Measurements from ENCODE around the gene TSFM. TPM values are rescaled to one million over a fixed set of nuclear protein-coding genes. Genes with fewer than 3 reads are reported as not detected.

The TSFM gene
- total RNA-seq, 2 donors from 2014 or later, result 37.7 to 39.9 TPM

DNA sequence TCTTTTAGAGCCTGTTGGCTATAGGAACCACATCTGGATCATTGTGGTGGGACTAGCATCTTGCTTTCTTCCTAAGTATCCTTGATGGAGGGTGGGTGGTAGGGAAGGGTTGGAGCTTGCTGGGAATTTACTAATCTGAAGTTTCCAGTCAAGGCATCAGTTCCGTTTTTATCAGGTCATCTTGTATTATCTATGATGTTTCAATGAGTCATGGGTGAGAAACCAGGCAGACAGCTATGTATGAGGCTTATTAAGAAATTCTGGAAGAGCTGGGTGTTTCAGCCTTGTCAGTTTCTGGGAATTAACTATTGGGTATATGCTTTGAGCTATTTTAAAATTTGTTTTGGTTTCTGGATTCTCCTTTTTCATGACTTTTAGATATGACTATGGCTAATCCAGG, 11.3 kb downstream of the TSFM start:
- Histone ChIP-seq H3K36me3 (ENCODE audit: control insufficient read depth, insufficient read depth, low read length) (peaks cover 74% of the 10 kb centered on the region), H3K27me3 (ENCODE audit: control insufficient read depth, insufficient read depth, low read length, poor library complexity, severe bottlenecking) (no peaks in the 10 kb centered on the region), H3K9me3 (ENCODE audit: control insufficient read depth, low read length) (no peaks in the 10 kb centered on the region), H3K4me3 (ENCODE audit: low read length) (no peak overlapping the region), H3K9ac (ENCODE audit: extremely low read depth, low read length, poor library complexity, severe bottlenecking) (no peak overlapping the region), H3K27ac (ENCODE audit: low read depth, low read length) (no peak overlapping the region), H3K4me1 (ENCODE audit: control insufficient read depth, insufficient read depth, low read length) (no peaks in the 10 kb centered on the region)
- no peaks in the 10 kb centered on the region for H3K27me3 Mint-ChIP-seq (ENCODE audit: insufficient read depth)
- TF ChIP-seq CTCF (conservative IDR thresholded peaks at IDR 0.05), result no peak
- H3K36me3 Mint-ChIP-seq (ENCODE audit: low read depth), result peaks cover 62% of the 10 kb centered on the region
- no peak overlapping the region for H3K4me3 Mint-ChIP-seq
- no peaks in the 10 kb centered on the region for H3K9me3 Mint-ChIP-seq
- H3K27ac Mint-ChIP-seq, result no peak overlapping the region
- 82 to 100% methylated on average over 1 of the region's 1 CpG for WGBS, 2 experiments (ENCODE audit: insufficient coverage in 1 of 2, insufficient read length in 1 of 2)
- no peaks in the 10 kb centered on the region for H3K4me1 Mint-ChIP-seq
- no peak for DNase-seq

DNA sequence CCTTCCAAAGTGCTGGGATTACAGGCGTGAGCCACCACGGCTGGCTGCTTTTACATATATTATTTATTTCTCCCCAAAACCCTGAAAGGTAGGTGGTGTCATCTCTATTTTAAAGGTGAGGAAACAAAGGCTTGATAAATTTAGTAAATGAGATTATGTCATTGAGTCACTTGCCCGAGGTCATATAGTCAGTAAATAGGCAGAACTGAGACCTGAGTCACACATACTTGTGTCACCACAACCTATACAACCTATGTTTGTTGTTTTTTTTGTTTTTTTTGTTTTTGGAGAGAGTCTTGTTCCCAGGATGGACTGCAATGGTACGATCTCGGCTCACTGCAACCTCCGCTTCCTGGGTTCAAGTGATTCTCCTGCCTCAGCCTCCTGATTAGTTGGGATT, 12.8 kb downstream of the TSFM start:
- Mint-ChIP-seq H3K36me3 (ENCODE audit: low read depth) (peaks cover 54% of the 10 kb centered on the region), H3K27me3 (ENCODE audit: insufficient read depth) (no peaks in the 10 kb centered on the region), H3K9me3 (no peaks in the 10 kb centered on the region), H3K4me1 (no peaks in the 10 kb centered on the region), H3K4me3 (no peak overlapping the region), H3K27ac (no peak overlapping the region)
- no peak overlapping the region for H3K9ac ChIP-seq (ENCODE audit: extremely low read depth, low read length, poor library complexity, severe bottlenecking)
- H3K4me3 ChIP-seq (ENCODE audit: low read length), result no peak overlapping the region
- no peak overlapping the region for H3K27ac ChIP-seq (ENCODE audit: low read depth, low read length)
- 99 to 100% methylated on average over 2 to 6 of the region's 6 CpGs for WGBS, 2 experiments (ENCODE audit: insufficient coverage in 1 of 2, insufficient read length in 1 of 2)
- no peaks in the 10 kb centered on the region for H3K9me3 ChIP-seq (ENCODE audit: control insufficient read depth, low read length)
- TF ChIP-seq CTCF (conservative IDR thresholded peaks at IDR 0.05), result no peak
- DNase-seq, result no peak
- no peaks in the 10 kb centered on the region for H3K4me1 ChIP-seq (ENCODE audit: control insufficient read depth, insufficient read depth, low read length)
- no peaks in the 10 kb centered on the region for H3K27me3 ChIP-seq (ENCODE audit: control insufficient read depth, insufficient read depth, low read length, poor library complexity, severe bottlenecking)
- H3K36me3 ChIP-seq (ENCODE audit: control insufficient read depth, insufficient read depth, low read length), result peaks cover 72% of the 10 kb centered on the region

DNA sequence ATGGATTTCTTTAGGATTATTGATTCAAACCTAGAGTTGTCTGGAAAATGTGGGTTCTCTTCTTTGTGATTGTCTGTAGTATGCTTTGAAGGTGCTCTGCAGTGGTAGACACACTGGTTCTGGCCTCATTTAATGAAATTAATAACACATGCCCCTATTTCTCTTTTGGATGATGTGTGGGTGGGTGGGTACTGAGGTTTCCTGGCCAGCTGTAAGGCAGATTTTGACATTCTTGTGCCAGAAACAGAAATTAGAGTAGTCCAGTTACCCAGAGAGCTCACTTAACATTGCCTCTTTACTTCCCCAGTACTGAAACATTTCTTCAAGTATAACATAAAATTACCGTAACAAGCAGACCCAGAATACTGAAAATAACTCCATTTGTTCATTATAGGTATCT, 14.4 kb downstream of the TSFM start:
- 100% methylated on average over 1 of the region's 1 CpG; no CpG with 5 or more reads in 1 of the 2 experiments for WGBS, 2 experiments (ENCODE audit: insufficient coverage in 1 of 2, insufficient read length in 1 of 2)
- no peak overlapping the region for H3K4me3 ChIP-seq (ENCODE audit: low read length)
- peaks cover 45% of the 10 kb centered on the region for H3K36me3 Mint-ChIP-seq (ENCODE audit: low read depth)
- H3K9me3 ChIP-seq (ENCODE audit: control insufficient read depth, low read length), result no peaks in the 10 kb centered on the region
- no peaks in the 10 kb centered on the region for H3K9me3 Mint-ChIP-seq
- no peak overlapping the region for H3K27ac ChIP-seq (ENCODE audit: low read depth, low read length)
- H3K4me1 ChIP-seq (ENCODE audit: control insufficient read depth, insufficient read depth, low read length), result no peaks in the 10 kb centered on the region
- H3K9ac ChIP-seq (ENCODE audit: extremely low read depth, low read length, poor library complexity, severe bottlenecking), result no peak overlapping the region
- no peaks in the 10 kb centered on the region for H3K27me3 ChIP-seq (ENCODE audit: control insufficient read depth, insufficient read depth, low read length, poor library complexity, severe bottlenecking)
- H3K4me3 Mint-ChIP-seq, result no peak overlapping the region
- no peak overlapping the region for H3K27ac Mint-ChIP-seq
- DNase-seq, result no peak
- H3K36me3 ChIP-seq (ENCODE audit: control insufficient read depth, insufficient read depth, low read length), result peaks cover 64% of the 10 kb centered on the region
- H3K27me3 Mint-ChIP-seq (ENCODE audit: insufficient read depth), result no peaks in the 10 kb centered on the region
- no peak for TF ChIP-seq CTCF (conservative IDR thresholded peaks at IDR 0.05)
- no peaks in the 10 kb centered on the region for H3K4me1 Mint-ChIP-seq

Data from endodermal cell (in vitro differentiated cells).